GM18507 (cell line): ENCODE measurements around the gene AKR7A2.

Experiments used
- DNase-seq: peaks from one replicate; pipeline ENCODE4 v3.0.0; 2011; ENCODE audit warnings: low read depth; ENCODE audit not compliant: insufficient read length; ENCODE audit errors: extremely low spot score
- FAIRE-seq: peaks from 2 replicates; lab custom pipeline; 2011; peaks lifted over from hg19 to GRCh38; lab: Jason Lieb, UNC

AKR7A2 gene

DNA sequence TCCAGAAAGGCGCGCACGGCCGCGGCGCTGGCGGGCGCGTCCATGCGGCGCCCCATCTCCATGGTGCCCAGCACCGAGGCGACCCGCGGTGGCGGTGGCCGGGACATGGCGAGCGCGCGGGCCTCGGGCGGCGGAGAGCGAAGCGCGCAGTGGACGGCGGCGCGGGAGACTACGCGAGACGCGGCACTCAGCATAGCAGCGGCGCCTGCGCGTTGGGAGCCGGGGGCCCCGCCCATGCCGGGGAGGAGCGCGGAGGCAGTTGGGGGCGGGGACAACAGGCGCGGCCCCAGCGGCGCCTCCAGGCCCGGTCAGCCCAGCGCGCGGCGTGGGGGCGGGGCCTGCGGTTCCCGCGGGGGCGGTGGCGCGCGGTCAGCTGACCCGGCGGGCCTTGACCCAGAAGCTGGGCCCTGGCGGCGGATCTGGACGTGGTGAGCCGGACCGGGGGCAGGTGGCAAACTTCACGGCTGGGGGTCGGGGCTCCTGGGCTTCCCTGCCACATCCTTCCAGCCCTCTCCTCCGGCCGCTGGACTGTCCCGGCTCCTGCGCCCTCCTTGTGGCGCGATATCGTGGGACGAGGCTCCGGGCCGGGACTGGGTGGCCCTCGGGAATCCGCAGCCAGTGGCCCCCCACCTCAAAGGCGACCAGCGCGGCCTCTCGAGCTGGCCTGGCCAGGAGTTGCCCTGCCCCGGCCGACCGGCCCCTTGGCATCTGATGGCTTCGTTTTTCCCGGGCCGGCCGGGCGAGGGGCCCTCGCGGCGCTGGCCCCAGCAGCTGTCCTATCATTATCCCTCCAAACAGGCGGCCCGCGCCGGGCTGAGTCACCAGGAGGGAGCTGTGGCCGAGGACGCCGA, at the start of gene AKR7A2, which contains the start of gene SLC66A1:
Gene AKR7A2 (minus strand): TSS at position 214 of the 851 bp plus-strand sequence. CDS start 20 bp downstream, at position 194.
Gene SLC66A1 (plus strand): TSS at position 396 of the 851 bp plus-strand sequence. CDS start 5,352 bp downstream, outside the sequence.
- FAIRE-seq: peak; percentile 82
- DNase-seq: peak; percentile 97

- DNase-seq: no peak
- no peak for FAIRE-seq
Observed at GRCh38 chr1:19360843-19361610, 49.1 kb upstream of the AKR7A2 start.

DNA sequence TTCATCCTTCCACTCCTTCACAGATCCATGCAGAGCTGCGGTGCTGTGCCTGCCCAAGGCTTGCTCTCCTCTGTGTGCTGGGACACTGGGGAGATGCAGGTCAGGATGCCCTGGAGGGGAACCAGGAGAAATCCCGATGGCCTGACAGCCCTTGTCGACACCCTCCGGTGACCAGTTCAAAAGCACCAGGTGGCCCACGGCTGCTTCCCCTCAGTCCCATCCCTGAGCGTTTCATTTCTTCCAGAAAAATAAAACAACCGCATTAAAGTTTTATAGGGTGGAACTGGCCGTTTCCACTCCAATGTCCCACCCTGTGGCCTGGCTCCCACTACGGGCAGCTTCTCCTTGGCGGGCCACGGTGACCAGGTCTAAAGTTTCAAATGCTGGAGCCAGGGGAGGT, 48.5 kb upstream of the AKR7A2 start:
- DNase-seq (no peak), FAIRE-seq (no peak)

GRCh38 chr1:19360016-19360415, 48.1 kb upstream of the AKR7A2 start:
- FAIRE-seq: no peak
- no peak for DNase-seq

- FAIRE-seq: no peak
- no peak for DNase-seq
Observed at GRCh38 chr1:19359357-19359756, 47.4 kb upstream of the AKR7A2 start.

DNA sequence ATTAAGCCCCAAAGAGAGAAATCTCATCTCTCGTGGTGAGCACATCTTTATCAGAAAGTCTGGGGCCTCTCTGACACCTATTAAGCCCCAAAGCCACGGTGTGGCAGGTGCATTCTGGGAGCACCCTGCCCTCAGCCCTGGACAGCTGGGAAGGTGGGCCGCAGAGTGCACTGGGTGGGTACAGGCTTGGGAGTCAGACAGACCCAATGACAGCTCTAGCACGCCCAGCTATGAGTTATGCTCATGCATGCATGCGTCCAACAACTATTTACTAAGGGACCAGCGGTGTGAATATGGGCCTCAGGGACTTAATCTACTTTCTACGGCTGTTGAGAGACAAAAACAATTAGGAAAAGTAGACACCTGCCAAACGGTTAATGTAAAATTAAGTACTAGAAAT, 46.8 kb upstream of the AKR7A2 start:
- DNase-seq: no peak
- FAIRE-seq: no peak

DNA sequence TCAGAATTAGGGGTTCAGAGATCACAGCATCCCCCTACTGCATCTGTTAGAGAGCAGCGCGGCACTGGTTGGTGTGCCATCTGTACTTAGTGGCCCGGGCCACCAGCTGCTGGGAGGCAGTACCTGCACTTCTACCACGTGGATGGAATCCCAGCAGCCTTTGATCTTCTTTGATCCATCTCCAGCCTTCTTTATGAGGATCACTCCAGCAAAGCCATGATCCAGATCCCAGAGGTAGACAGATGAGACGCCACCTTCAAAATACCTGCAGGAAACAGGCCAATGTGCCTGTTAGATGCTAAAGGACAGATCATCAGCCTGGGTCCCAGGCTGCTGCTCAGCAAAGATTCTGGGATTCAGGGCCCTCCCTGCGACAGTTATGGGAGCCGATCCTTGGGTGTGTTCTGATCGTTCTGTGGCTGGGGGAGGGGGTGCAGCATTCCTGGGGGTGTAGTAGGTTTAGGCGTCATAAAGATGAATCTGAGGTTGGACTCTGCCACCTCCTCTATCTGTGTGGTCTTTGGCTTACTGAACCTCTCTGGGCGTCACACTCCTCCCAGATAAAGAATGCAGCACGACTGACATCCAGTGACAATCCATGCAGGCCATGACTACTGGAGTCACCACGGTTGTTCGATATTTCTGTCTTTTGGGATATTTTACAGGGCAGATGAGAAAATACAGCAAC, 45.5 kb upstream of the AKR7A2 start:
- FAIRE-seq (no peak), DNase-seq (no peak)

DNA sequence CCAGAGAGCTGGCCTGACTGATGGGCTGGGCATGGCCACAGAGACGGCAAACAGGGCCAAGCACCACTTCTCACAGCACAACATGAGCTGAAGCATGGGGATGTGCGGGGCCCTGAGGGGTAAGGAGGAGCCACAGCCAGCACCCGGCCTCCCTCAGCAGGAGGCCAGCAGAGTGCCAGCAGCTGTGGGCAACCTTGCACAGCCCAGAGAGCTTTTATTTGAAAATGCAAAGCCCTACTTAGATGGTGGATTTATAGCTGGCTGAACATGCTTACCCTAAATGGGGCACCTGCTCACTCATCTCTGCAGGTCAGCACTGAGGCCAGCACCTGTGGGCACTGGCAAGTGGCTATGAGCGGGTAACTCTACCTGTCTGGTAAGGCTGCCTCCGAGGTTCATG, 44.3 kb upstream of the AKR7A2 start:
- DNase-seq (no peak), FAIRE-seq (no peak)

DNA sequence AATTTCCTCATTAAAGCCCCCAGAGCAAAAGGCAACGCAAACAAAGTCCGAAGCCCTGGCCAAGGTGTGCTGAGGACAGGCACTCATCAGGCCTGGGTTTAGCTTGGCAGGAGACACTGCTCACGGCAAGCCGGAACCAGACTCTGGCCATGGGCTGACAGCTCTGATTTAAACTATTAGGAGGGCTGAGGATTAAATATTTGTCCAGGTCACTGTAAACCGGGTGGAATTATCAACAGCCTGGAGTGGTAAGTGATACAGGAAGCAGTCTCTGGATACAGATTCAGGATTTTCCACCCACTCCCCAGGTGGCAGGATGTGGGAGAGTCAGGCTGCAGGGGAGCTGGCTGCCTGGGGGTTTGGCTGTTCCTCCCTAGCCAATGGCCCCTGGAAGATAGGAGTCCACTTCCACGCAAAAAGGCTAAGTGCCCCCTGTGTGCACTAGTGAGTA, 42.6 kb upstream of the AKR7A2 start:
- DNase-seq: no peak
- no peak for FAIRE-seq

GRCh38 chr1:19353596-19353995, 41.7 kb upstream of the AKR7A2 start:
- FAIRE-seq: no peak
- no peak for DNase-seq

DNA sequence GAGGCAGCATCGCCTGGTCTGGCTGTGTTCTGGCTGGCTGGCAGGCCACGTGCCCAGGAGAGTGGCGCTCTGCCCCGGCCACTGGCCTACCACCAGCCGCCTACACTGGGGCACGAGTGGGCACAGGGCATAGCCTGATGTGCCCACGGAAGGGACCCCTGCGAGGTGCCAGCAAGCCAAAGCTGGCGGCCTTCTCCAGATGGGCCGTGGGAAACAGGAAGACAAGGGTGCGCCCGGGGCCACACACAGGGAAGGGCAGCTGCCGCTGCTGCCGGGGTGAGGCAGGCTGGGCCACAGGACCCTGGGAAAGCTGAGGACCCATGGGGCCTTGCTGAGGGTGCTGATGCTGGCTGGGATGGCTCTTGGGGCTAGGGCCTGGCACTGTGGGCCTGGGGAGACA, 40.9 kb upstream of the AKR7A2 start:
- DNase-seq: no peak
- no peak for FAIRE-seq

- DNase-seq (no peak), FAIRE-seq (no peak)
Observed at GRCh38 chr1:19351873-19352272, 39.9 kb upstream of the AKR7A2 start.

GRCh38 chr1:19350566-19350965, 38.6 kb upstream of the AKR7A2 start:
- DNase-seq: no peak
- no peak for FAIRE-seq

GRCh38 chr1:19349999-19350398, 38.1 kb upstream of the AKR7A2 start:
- FAIRE-seq (no peak), DNase-seq (no peak)

DNA sequence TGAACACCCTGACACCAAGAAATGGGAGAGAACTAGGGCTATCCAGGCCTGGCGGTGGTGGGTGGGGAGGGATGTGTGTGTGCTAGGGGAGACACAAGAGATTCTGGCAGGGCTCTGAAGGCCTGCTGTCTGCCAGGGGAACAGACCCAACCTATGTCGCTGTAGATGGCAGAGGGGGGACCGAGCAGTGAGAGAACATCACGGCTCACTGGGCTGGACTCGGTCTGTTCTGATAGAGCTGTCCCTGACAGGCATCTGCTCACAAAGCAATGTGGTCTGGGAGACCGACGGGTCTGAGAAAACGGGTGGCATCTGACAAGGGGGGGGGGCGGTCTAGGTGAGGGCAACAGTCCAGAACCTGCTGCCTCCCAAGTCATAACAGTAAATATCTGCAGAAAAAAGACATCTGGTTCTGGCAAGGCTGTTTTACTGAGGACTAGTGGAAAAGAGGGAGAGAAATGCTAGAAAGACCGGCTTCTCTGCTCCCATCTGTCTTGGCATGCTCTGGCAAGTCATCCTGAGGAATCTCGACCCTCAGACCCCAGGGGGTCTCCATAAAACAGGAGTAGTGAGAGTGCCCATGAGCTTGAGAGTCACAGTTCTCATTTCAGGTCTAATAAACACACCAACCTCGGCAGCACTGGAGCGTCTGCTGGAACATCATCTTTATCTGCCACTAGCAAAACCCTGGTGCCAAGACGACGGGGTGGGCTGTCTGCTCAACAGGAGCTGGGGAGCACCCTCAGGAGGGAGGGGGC, 36.7 kb upstream of the AKR7A2 start:
- no peak for DNase-seq
- no peak for FAIRE-seq

DNA sequence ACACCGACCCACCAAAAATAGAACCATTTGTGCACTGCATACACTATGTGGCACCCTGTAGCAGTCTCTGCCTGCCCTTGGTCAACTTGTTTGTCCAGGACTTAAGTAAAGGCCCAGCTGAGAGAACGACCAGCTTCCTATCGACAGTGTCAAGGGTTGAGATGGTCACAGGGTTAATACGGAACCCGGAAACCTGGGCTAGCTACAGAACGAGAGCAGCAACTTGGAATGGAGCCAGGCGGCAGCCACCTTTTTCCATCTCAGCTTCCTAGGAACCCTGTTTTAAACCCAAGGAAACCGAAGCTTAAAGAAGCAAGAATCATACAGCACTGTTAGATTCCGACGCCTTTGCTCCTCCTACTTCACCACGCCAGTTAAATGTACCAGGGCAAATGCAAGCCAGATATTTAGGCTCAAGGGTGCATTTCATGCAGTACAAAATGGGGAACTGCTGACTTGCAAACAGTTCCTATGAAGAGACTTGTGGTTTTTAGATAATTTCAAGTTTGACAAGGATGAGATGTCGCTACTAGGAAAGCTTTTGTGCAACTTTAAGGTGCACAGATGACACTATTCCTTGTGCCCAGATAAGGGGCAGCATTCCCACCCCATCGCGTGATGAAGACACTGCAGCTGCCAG, 35.7 kb upstream of the AKR7A2 start:
- FAIRE-seq (no peak), DNase-seq (no peak)

- no peak for FAIRE-seq
- DNase-seq: no peak
Observed at GRCh38 chr1:19346026-19346425, 34.1 kb upstream of the AKR7A2 start.

DNA sequence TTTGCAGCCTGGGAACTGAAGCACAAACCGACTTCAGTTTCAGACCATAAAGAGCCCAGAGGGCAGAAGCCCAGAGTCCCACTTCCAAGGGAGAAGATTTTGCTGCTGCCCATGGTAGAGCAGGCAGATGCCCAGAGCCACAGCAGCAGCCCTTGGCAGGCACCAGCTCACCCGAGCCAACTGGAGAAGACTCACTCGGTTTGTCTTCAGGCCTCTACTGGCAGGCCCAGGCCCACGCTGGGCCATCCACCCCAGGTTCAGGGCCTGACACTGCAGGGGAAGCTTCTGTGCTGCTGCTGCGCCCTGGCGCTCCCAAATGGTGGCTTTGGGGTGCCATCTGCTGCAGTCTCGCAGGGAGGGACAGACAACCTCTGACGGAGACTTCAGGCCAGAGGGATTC, 33.4 kb upstream of the AKR7A2 start:
- DNase-seq: no peak
- no peak for FAIRE-seq

DNA sequence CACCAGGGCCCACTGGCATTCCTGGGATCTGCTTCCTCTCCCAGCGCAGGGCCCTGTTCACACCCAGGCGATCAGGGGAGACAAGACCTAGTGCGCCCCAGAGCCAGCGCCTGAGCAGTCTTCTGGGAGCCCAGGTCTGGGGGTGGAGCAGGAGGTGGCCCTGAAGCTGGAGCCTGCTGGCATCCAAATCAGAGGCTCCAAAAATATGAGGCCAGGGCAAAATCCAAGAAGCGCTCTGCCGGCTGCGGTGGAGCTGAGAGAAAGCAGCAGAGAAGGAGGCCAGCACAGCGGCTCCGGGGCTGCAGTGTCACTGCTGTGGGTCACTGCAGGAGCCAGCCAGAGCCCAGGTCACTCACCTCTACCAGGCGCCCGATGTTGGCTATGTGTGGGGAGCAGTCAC, 32.9 kb upstream of the AKR7A2 start:
- FAIRE-seq (no peak), DNase-seq (no peak)
